K562 (cell line): Measurements from ENCODE around the gene BAMBI. TPM values are rescaled to one million over a fixed set of nuclear protein-coding genes. Genes with fewer than 3 reads are reported as not detected.

Experiments
- ATAC-seq: fragments of 200-7000 bp; cut with Tn5 transposase; 3 replicates; pipeline ENCODE4 v1.9.1; 2020; ENCODE audit warnings: moderate library complexity
- BruUV-seq: library from RNA; stranded (reverse); fragments of 400-500 nt; replicated peaks from 2 replicates; lab custom pipeline; 2021; lab: Mats Ljungman, UMichigan
- CTCF ChIA-PET: fragments of 300-600 bp; formaldehyde crosslinking; extraction: SDS; loops from one replicate; lab custom pipeline; 2021; ENCODE audit warnings: low intra/inter-chr PET ratio; lab: Yijun Ruan, JAX
- POLR2A ChIA-PET: fragments of 300-600, 350-650 bp; sonication (Branson Sonifier 250); formaldehyde crosslinking; extraction: SDS; loops from one replicate; lab custom pipeline; 2021; ENCODE audit warnings: antibody characterized with exemption, inconsistent platforms; lab: Yijun Ruan, JAX
- DNase-seq, 4 experiments: peaks; one replicate each; pipeline versions ENCODE4 v3.0.0 to v3.0.0-alpha.2; 2011 to 2018; ENCODE audit warnings: low spot score in 3 of 4, mixed read lengths in 3 of 4; ENCODE audit errors: extremely low read depth in 1 of 4
- FAIRE-seq: peaks from 2 replicates; lab custom pipeline; 2011; peaks lifted over from hg19 to GRCh38; lab: Jason Lieb, UNC
- H2AFZ ChIP-seq: 2 replicates; pipeline ENCODE4 v1.6.0; 2011; ENCODE audit warnings: low read depth, low read length, control low read depth, inconsistent platforms
- H3K27ac ChIP-seq: fragments of 200-600 bp; 3 replicates; pipeline ENCODE4 v1.8.0; 2011; ENCODE audit warnings: low read depth, mild to moderate bottlenecking, control low read depth, inconsistent platforms, low read length, moderate library complexity, mixed read lengths; ENCODE audit errors: extremely low read depth
- H3K27me3 ChIP-seq, 2 experiments: fragments of 300-600 bp in 1 of 2; 2 replicates in 1 of 2; 3 replicates in 1 of 2; pipeline versions ENCODE4 v1.6.0 to v1.8.0; 2011; ENCODE audit warnings: inconsistent platforms in 2 of 2, low read length in 2 of 2, mild to moderate bottlenecking in 1 of 2, mixed read lengths in 1 of 2, moderate library complexity in 1 of 2; ENCODE audit not compliant: control insufficient read depth in 2 of 2, insufficient read depth in 2 of 2
- H3K36me3 ChIP-seq: fragments of 300-600 bp; 3 replicates; pipeline ENCODE4 v1.8.0; 2011; ENCODE audit warnings: mild to moderate bottlenecking, low read length, inconsistent platforms; ENCODE audit not compliant: control insufficient read depth, insufficient read depth
- H3K4me1 ChIP-seq, 2 experiments: fragments of 200-600 bp in 1 of 2; replicated peaks in 1 of 2; 2 replicates in 1 of 2; 3 replicates in 1 of 2; pipeline versions ENCODE4 v1.5.1 to v1.8.0; 2011; ENCODE audit warnings: inconsistent platforms in 2 of 2, low read length in 2 of 2, mild to moderate bottlenecking in 1 of 2, mixed read lengths in 1 of 2, moderate library complexity in 1 of 2; ENCODE audit not compliant: control insufficient read depth in 2 of 2, insufficient read depth in 2 of 2
- H3K4me2 ChIP-seq: 2 replicates; pipeline ENCODE4 v1.6.1; 2011; ENCODE audit warnings: low read length, control low read depth, inconsistent platforms, mixed read lengths; ENCODE audit not compliant: insufficient read depth
- H3K4me3 ChIP-seq: fragments of 200-600 bp; sonication (generic), shearing (Covaris generic); 2 replicates; pipeline ENCODE4 v1.5.1; 2016; ENCODE audit warnings: control low read depth, inconsistent platforms
- H3K79me2 ChIP-seq: fragments of 200-600 bp; 3 replicates; pipeline ENCODE4 v1.8.0; 2011; ENCODE audit warnings: low read length, inconsistent platforms; ENCODE audit not compliant: control insufficient read depth, insufficient read depth
- H3K9ac ChIP-seq, 2 experiments: 2 replicates each; pipeline versions ENCODE4 v1.6.0 to v1.6.1; 2011; ENCODE audit warnings: low read depth in 2 of 2, low read length in 2 of 2, control low read depth in 1 of 2, inconsistent platforms in 1 of 2, mild to moderate bottlenecking in 1 of 2, mixed read lengths in 1 of 2; ENCODE audit not compliant: insufficient read depth in 1 of 2
- H3K9me1 ChIP-seq: one replicate; pipeline ENCODE4 v1.6.0; 2011; ENCODE audit warnings: inconsistent platforms, mild to moderate bottlenecking, low read length, moderate library complexity; ENCODE audit not compliant: control insufficient read depth, insufficient read depth
- H3K9me3 ChIP-seq: replicated peaks from 2 replicates; pipeline ENCODE4 v1.5.1; 2011; ENCODE audit warnings: low read depth, low read length, inconsistent platforms; ENCODE audit not compliant: control insufficient read depth, insufficient read depth
- H4K20me1 ChIP-seq: replicated peaks from 2 replicates; pipeline ENCODE4 v1.6.1; 2011; ENCODE audit warnings: low read length, inconsistent platforms, mixed read lengths; ENCODE audit not compliant: control insufficient read depth, insufficient read depth
- ATF3 ChIP-seq, 2 experiments: fragments of 450-650 bp in 1 of 2; sonication (generic) in 1 of 2; formaldehyde crosslinking in 1 of 2; IDR thresholded peaks in 1 of 2; conservative IDR thresholded peaks in 1 of 2; 2 replicates each; pipeline versions ENCODE4 v1.6.1 to v1.8.1; 2016 to 2023; ENCODE audit warnings: mild to moderate bottlenecking in 2 of 2, moderate library complexity in 2 of 2, inconsistent platforms in 1 of 2, missing genetic modification reagents in 1 of 2
- CEBPB ChIP-seq: fragments of 450-650 bp; IDR thresholded peaks from 2 replicates; pipeline ENCODE4 v1.6.1; 2016; ENCODE audit warnings: missing genetic modification characterization, missing compliant biosample characterization
- ETS2 ChIP-seq: IDR thresholded peaks from 2 replicates; pipeline ENCODE4 v1.6.1; 2016; ENCODE audit warnings: borderline replicate concordance, missing genetic modification characterization, mild to moderate bottlenecking, moderate library complexity, missing compliant biosample characterization; ENCODE audit not compliant: poor library complexity, severe bottlenecking
- FOXP4 ChIP-seq: sonication (generic); formaldehyde crosslinking; IDR thresholded peaks from 2 replicates; pipeline ENCODE4 v1.8.0; 2022; ENCODE audit warnings: mild to moderate bottlenecking, missing genetic modification reagents, borderline replicate concordance
- HDAC3 ChIP-seq: fragments of 450-650 bp; IDR thresholded peaks from 2 replicates; pipeline ENCODE4 v1.6.1; 2018; ENCODE audit warnings: borderline replicate concordance, mild to moderate bottlenecking, moderate library complexity; ENCODE audit not compliant: partially characterized antibody
- HNRNPH1 ChIP-seq: fragments of 200-400 bp; formaldehyde crosslinking; optimal IDR thresholded peaks from 2 replicates; pipeline ENCODE3; 2017; ENCODE audit warnings: low read depth, mild to moderate bottlenecking, low read length, moderate library complexity
- NRF1 ChIP-seq, 2 experiments: fragments of 450-650 bp; IDR thresholded peaks in 1 of 2; conservative IDR thresholded peaks in 1 of 2; 2 replicates each; pipeline ENCODE4 v1.6.1; 2014; ENCODE audit warnings: mild to moderate bottlenecking in 2 of 2
- OTX1 ChIP-seq: fragments of 450-650 bp; formaldehyde crosslinking; IDR thresholded peaks from 2 replicates; pipeline ENCODE4 v1.4.0; 2022; ENCODE audit warnings: mild to moderate bottlenecking
- PKNOX1 ChIP-seq: fragments of 450-650 bp; IDR thresholded peaks from 2 replicates; pipeline ENCODE4 v1.6.1; 2016
- PREB ChIP-seq: sonication (generic); formaldehyde crosslinking; IDR thresholded peaks from 2 replicates; pipeline ENCODE4 v1.8.1; 2023; ENCODE audit warnings: mild to moderate bottlenecking, missing genetic modification reagents
- RAD51 ChIP-seq: fragments of 450-650 bp; IDR thresholded peaks from 2 replicates; pipeline ENCODE4 v1.7.1; 2016; ENCODE audit warnings: low read depth, mild to moderate bottlenecking, borderline replicate concordance
- SIRT6 ChIP-seq: IDR thresholded peaks from one replicate; pipeline ENCODE4 v1.6.1; 2012; ENCODE audit warnings: low read depth, mild to moderate bottlenecking, control low read depth, inconsistent platforms, low read length, moderate library complexity
- TCF7 ChIP-seq: sonication (generic); IDR thresholded peaks from 2 replicates; pipeline ENCODE4 v1.6.1; 2016; ENCODE audit warnings: antibody characterized with exemption, borderline replicate concordance
- ZEB2 ChIP-seq: fragments of 450-650 bp; IDR thresholded peaks from 2 replicates; pipeline ENCODE4 v1.6.1; 2016
- ZNF282 ChIP-seq: sonication (generic); formaldehyde crosslinking; IDR thresholded peaks from 2 replicates; pipeline ENCODE4 v1.8.1; 2023; ENCODE audit warnings: missing genetic modification reagents
- ZNF431 ChIP-seq: sonication (generic); formaldehyde crosslinking; IDR thresholded peaks from 2 replicates; pipeline ENCODE4 v1.8.0; 2022; ENCODE audit warnings: mild to moderate bottlenecking, missing genetic modification reagents
- ZNF511 ChIP-seq: sonication (generic); formaldehyde crosslinking; IDR thresholded peaks from 2 replicates; pipeline ENCODE4 v1.8.0; 2022; ENCODE audit warnings: mild to moderate bottlenecking, missing genetic modification reagents
- ZNF644 ChIP-seq: fragments of 200-800 bp; sonication (Bioruptor generic); IDR thresholded peaks from 2 replicates; pipeline ENCODE4 v1.6.1; 2016; ENCODE audit warnings: low read depth, missing genetic modification characterization, missing compliant biosample characterization
- WGBS: fragments of 100-300 bp; shearing (Covaris generic); methylation state at CpG from one replicate; pipeline ENCODE4 v1.1.6; 2016; ENCODE audit warnings: low coverage, mixed read lengths; ENCODE audit not compliant: insufficient coverage; ENCODE audit errors: missing lambda C conversion rate; 5-methylcytosine and 5-hydroxymethylcytosine counted together
- in situ Hi-C: fragments of 300-500 bp; cut with MboI; formaldehyde crosslinking; loops from 4 replicates; pipeline ENCODE4 v1.15.0; 2018; ENCODE audit warnings: inconsistent platforms, mixed read lengths
- intact Hi-C: fragments of 100-400 bp; cut with micrococcal nuclease; formaldehyde crosslinking; loops from 2 replicates; pipeline ENCODE4 v1.14.2; 2022
- polyA plus RNA-seq, 8 experiments: library from polyadenylated mRNA; depleted of rRNA in 4 of 8; stranded (reverse) in 5 of 8; unstranded in 3 of 8; fragments of >200 nt; fragmentation: Nextera tagmentation in 2 of 8; fragmentation: Illumina TruSeq in 1 of 8; extraction: Ambion mirVana in 2 of 8; extraction: Trizol in 1 of 8; gene quantifications; 2 replicates each; pipeline versions ENCODE4 v1.2.1 to v1.2.3, GENCODE V29; 2011 to 2014; ENCODE audit warnings: inconsistent platforms in 1 of 8, missing spikeins in 1 of 8
- total RNA-seq, 7 experiments: library from RNA; depleted of rRNA in 6 of 7; stranded (reverse); fragments of >200 nt in 6 of 7; fragmentation: Illumina TruSeq in 2 of 7; extraction: Trizol in 2 of 7; gene quantifications; 2 replicates each; pipeline versions ENCODE4 v1.2.1 to v1.2.3, GENCODE V29; 2011 to 2021; ENCODE audit warnings: low replicate concordance in 1 of 7

The BAMBI gene
- total and polyA plus RNA-seq, 9 of the 15 experiments (the other 6 are each of a cell fraction or from before 2014, with no cell fraction given), result 2.0 to 21.8 (median 13.5) TPM

GRCh38 chr10:28711776-28712175 lies 34.5 kb downstream of the BAMBI start:
- H3K9me3 ChIP-seq, result no peaks in the 10 kb centered on the region
- CTCF ChIA-PET, result no interaction called here
- H3K9me1 ChIP-seq, result no peaks in the 10 kb centered on the region
- H4K20me1 ChIP-seq, result no peaks in the 10 kb centered on the region
- ATAC-seq, result no peak
- no TSS peak for BruUV-seq
- intact Hi-C loops, result no loop called here
- no peak overlapping the region for H3K4me2 ChIP-seq
- no peak for FAIRE-seq
- no peak overlapping the region for H2AFZ ChIP-seq
- no peaks in the 10 kb centered on the region for H3K79me2 ChIP-seq
- H3K27me3 ChIP-seq, result no peaks in the 10 kb centered on the region
- no peak overlapping the region for H3K27ac ChIP-seq
- WGBS, result 100% methylated on average over 1 of the region's 3 CpGs
- no peak for DNase-seq
- POLR2A ChIA-PET, result no interaction called here
- H3K36me3 ChIP-seq, result no peaks in the 10 kb centered on the region
- in situ Hi-C loops, result no loop called here
- H3K4me3 ChIP-seq, result no peak overlapping the region
- H3K4me1 ChIP-seq, result peaks cover 0 to 6% of the 10 kb centered on the region in 2 experiments; a peak in 2 of 5 replicates
- no peak overlapping the region for H3K9ac ChIP-seq
- TF ChIP-seq ZNF431 (CRISPR knock-in tag) (no peak), ZNF511 (CRISPR knock-in tag) (no peak), FOXP4 (CRISPR knock-in tag) (no peak), TCF7 (no peak), ZEB2 (no peak), ATF3 (IDR thresholded peaks at IDR 0.05) (no peak), ATF3 (CRISPR knock-in tag; conservative IDR thresholded peaks at IDR 0.05) (no peak), NRF1 (conservative IDR thresholded peaks at IDR 0.05 in 1 of 2, IDR thresholded peaks at IDR 0.05 in 1 of 2) (no peak), PREB (no peak), SIRT6 (no peak), HNRNPH1 (no peak), ZNF644 (tag) (no peak), HDAC3 (no peak), ETS2 (tag) (no peak), ZNF282 (CRISPR knock-in tag) (no peak), PKNOX1 (no peak), OTX1 (CRISPR knock-in tag) (no peak), RAD51 (no peak), CEBPB (no peak)
